WTC11 (cell line): ENCODE measurements around the gene SHISA6.

Source experiments
- ATF2 ChIP-seq: sonication (generic); formaldehyde crosslinking; IDR thresholded peaks from 2 replicates; pipeline ENCODE4 v1.8.1; 2022; ENCODE audit warnings: low read depth, missing genetic modification reagents, borderline replicate concordance
- ATF3 ChIP-seq: sonication (generic); formaldehyde crosslinking; conservative IDR thresholded peaks from 2 replicates; pipeline ENCODE4 v1.8.1; 2022; ENCODE audit warnings: mild to moderate bottlenecking, missing genetic modification reagents
- CBFB ChIP-seq: sonication (generic); formaldehyde crosslinking; IDR thresholded peaks from 2 replicates; pipeline ENCODE4 v1.8.1; 2022; ENCODE audit warnings: mild to moderate bottlenecking, low read depth, missing genetic modification reagents
- CREB1 ChIP-seq: sonication (generic); formaldehyde crosslinking; IDR thresholded peaks from 2 replicates; pipeline ENCODE4 v1.8.0; 2023; ENCODE audit warnings: mild to moderate bottlenecking, missing genetic modification reagents
- CREM ChIP-seq: sonication (generic); formaldehyde crosslinking; IDR thresholded peaks from 2 replicates; pipeline ENCODE4 v1.8.1; 2022; ENCODE audit warnings: mild to moderate bottlenecking, missing genetic modification reagents, moderate library complexity
- CTCF ChIP-seq: fragments of 200-600 bp; IDR thresholded peaks from 2 replicates; pipeline ENCODE4 v1.8.0; 2022; ENCODE audit warnings: antibody characterized with exemption
- ERG ChIP-seq: fragments of 250-450 bp; sonication (Bioruptor Pico); IDR thresholded peaks from 2 replicates; pipeline ENCODE4 v1.8.0; 2021; ENCODE audit warnings: mild to moderate bottlenecking
- FOXJ3 ChIP-seq: sonication (generic); formaldehyde crosslinking; IDR thresholded peaks from 2 replicates; pipeline ENCODE4 v1.9.0; 2021; ENCODE audit warnings: missing genetic modification reagents, mild to moderate bottlenecking, borderline replicate concordance
- MYBL2 ChIP-seq: sonication (generic); formaldehyde crosslinking; IDR thresholded peaks from 2 replicates; pipeline ENCODE4 v1.8.1; 2023; ENCODE audit warnings: mild to moderate bottlenecking, moderate library complexity, missing genetic modification reagents
- NR2C2 ChIP-seq: sonication (generic); formaldehyde crosslinking; IDR thresholded peaks from 2 replicates; pipeline ENCODE4 v1.8.0; 2022; ENCODE audit warnings: mild to moderate bottlenecking, missing genetic modification reagents
- SP1 ChIP-seq: sonication (generic); formaldehyde crosslinking; conservative IDR thresholded peaks from 2 replicates; pipeline ENCODE4 v1.8.1; 2022; ENCODE audit warnings: missing genetic modification reagents
- ZNF416 ChIP-seq: fragments of 250-450 bp; sonication (Bioruptor Pico); IDR thresholded peaks from 2 replicates; pipeline ENCODE4 v1.9.0; 2021; ENCODE audit warnings: mild to moderate bottlenecking, inconsistent platforms
- TF ChIP-seq, protein P1 (sequence below): sonication (generic); formaldehyde crosslinking; IDR thresholded peaks from 2 replicates; pipeline ENCODE4 v1.8.1; 2022; ENCODE audit warnings: mild to moderate bottlenecking, missing genetic modification reagents, moderate library complexity, borderline replicate concordance
- TF ChIP-seq, protein P2 (sequence below): sonication (generic); formaldehyde crosslinking; IDR thresholded peaks from 2 replicates; pipeline ENCODE4 v1.8.1; 2023; ENCODE audit warnings: mild to moderate bottlenecking, missing genetic modification reagents, moderate library complexity

- TF ChIP-seq CREM (CRISPR knock-in tag) (no peak), ATF2 (CRISPR knock-in tag) (no peak), CTCF (no peak), SP1 (CRISPR knock-in tag) (no peak), ZNF416 (no peak), CBFB (CRISPR knock-in tag) (no peak), MYBL2 (no peak), ERG (no peak), FOXJ3 (CRISPR knock-in tag) (no peak), CREB1 (CRISPR knock-in tag) (no peak), ATF3 (no peak), NR2C2 (CRISPR knock-in tag) (no peak)
- TF ChIP-seq, protein P1, sequence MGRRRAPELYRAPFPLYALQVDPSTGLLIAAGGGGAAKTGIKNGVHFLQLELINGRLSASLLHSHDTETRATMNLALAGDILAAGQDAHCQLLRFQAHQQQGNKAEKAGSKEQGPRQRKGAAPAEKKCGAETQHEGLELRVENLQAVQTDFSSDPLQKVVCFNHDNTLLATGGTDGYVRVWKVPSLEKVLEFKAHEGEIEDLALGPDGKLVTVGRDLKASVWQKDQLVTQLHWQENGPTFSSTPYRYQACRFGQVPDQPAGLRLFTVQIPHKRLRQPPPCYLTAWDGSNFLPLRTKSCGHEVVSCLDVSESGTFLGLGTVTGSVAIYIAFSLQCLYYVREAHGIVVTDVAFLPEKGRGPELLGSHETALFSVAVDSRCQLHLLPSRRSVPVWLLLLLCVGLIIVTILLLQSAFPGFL (CRISPR knock-in tag), result no peak
- TF ChIP-seq, protein P2, sequence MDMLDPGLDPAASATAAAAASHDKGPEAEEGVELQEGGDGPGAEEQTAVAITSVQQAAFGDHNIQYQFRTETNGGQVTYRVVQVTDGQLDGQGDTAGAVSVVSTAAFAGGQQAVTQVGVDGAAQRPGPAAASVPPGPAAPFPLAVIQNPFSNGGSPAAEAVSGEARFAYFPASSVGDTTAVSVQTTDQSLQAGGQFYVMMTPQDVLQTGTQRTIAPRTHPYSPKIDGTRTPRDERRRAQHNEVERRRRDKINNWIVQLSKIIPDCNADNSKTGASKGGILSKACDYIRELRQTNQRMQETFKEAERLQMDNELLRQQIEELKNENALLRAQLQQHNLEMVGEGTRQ (CRISPR knock-in tag), result no peak
Measured at GRCh38 chr17:11378506-11378905, 137.5 kb downstream of the SHISA6 start.
